MM.1S (cell line): Measurements from ENCODE around the gene RNF144B.

Experiments used
- CTCF ChIP-seq: fragments of 300-600 bp; sonication (generic); IDR thresholded peaks from 2 replicates; pipeline ENCODE4 v1.5.1; 2016; ENCODE audit warnings: antibody characterized with exemption, low read length, mixed read lengths
- EZH2 ChIP-seq: fragments of 300-600 bp; sonication (generic); optimal IDR thresholded peaks from 2 replicates; pipeline ENCODE3; 2017; ENCODE audit warnings: low read depth, mild to moderate bottlenecking, antibody characterized with exemption, low read length, mixed read lengths

DNA sequence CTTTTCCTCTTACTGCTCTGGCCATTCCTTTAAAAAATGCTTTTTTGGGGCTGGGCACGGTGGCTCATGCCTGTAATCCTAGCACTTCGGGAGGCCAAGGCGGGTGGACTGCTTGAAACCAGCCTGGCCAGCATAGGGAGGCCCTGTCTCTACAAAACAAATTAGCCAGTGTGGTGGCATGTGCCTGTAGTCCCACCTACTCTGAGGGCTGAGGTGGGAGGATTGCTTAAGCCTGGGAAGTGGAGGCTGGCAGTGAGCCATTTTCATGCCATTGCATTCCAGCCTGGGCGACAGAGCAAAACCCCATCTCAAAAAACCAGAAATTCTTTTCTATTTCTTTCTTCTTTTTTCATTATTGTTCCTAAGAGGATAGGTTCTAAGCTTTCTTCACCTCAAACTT is 36.9 kb upstream of the RNF144B start:
- no peak for TF ChIP-seq CTCF
- no peak for TF ChIP-seq EZH2
